Activated naive CD4-positive, alpha-beta T cell treated with anti-CD3 and anti-CD28 coated beads for 36 hours (primary cell): Measurements from ENCODE around the gene NMNAT3. TPM values are rescaled to one million over a fixed set of nuclear protein-coding genes. Genes with fewer than 3 reads are reported as not detected.

Experiments
- CTCF ChIA-PET: fragments of 350-600 bp; sonication (Branson Sonifier 250); formaldehyde crosslinking; loops from one replicate; lab custom pipeline; 2021; ENCODE audit warnings: antibody characterized with exemption; lab: Charles Lee
- DNase-seq: peaks from one replicate; pipeline ENCODE4 v3.0.0-alpha.2; 2020
- H3K27ac Mint-ChIP-seq: one replicate; pipeline ENCODE4 v1.8.0; 2021; ENCODE audit warnings: mild to moderate bottlenecking, mixed read lengths
- H3K27me3 Mint-ChIP-seq: one replicate; pipeline ENCODE4 v1.8.0; 2021; ENCODE audit warnings: low read depth, mixed read lengths
- H3K36me3 Mint-ChIP-seq: one replicate; pipeline ENCODE4 v1.8.0; 2021; ENCODE audit warnings: low read depth, mixed read lengths
- H3K4me1 Mint-ChIP-seq: one replicate; pipeline ENCODE4 v1.8.0; 2021; ENCODE audit warnings: low read depth, mixed read lengths
- H3K4me3 Mint-ChIP-seq: one replicate; pipeline ENCODE4 v1.8.0; 2021; ENCODE audit warnings: mild to moderate bottlenecking, moderate library complexity, mixed read lengths
- H3K9me3 Mint-ChIP-seq: one replicate; pipeline ENCODE4 v1.8.0; 2021; ENCODE audit warnings: mixed read lengths
- intact Hi-C: fragments of 100-400 bp; cut with micrococcal nuclease; formaldehyde crosslinking; loops from one replicate; pipeline ENCODE4 v1.15.1; 2023
- total RNA-seq, 2 experiments: library from RNA; stranded (reverse); gene quantifications; one replicate each; pipeline ENCODE4 v1.2.3, GENCODE V29; 2021

Gene NMNAT3
- total RNA-seq, 2 experiments from 2014 or later = 6.2 to 7.6 TPM

- Mint-ChIP-seq H3K4me3 (no peak overlapping the region), H3K9me3 (no peaks in the 10 kb centered on the region), H3K27me3 (no peaks in the 10 kb centered on the region), H3K36me3 (no peaks in the 10 kb centered on the region), H3K4me1 (no peaks in the 10 kb centered on the region), H3K27ac (no peak overlapping the region)
- no peak for DNase-seq
- CTCF ChIA-PET = no interaction called here
- intact Hi-C loops = no loop called here
Observed at GRCh38 chr3:139652561-139652960, 25.2 kb downstream of the NMNAT3 start.

- Mint-ChIP-seq H3K9me3 (no peaks in the 10 kb centered on the region), H3K4me3 (no peak overlapping the region), H3K4me1 (peaks cover 3% of the 10 kb centered on the region), H3K27me3 (no peaks in the 10 kb centered on the region), H3K27ac (no peak overlapping the region), H3K36me3 (peaks cover 2% of the 10 kb centered on the region)
- no peak for DNase-seq
- intact Hi-C loops = no loop called here
- CTCF ChIA-PET = no interaction called here
Observed at GRCh38 chr3:139647866-139648435, 29.8 kb downstream of the NMNAT3 start.

- peaks cover 7% of the 10 kb centered on the region for H3K4me1 Mint-ChIP-seq
- no peak overlapping the region for H3K27ac Mint-ChIP-seq
- intact Hi-C loops = no loop called here
- no peaks in the 10 kb centered on the region for H3K9me3 Mint-ChIP-seq
- no peak for DNase-seq
- CTCF ChIA-PET = interaction anchor here (0.6 kb wide), 1 partner anchor 136 kb away, joined by 3 read pairs; no protein-coding TSS in a partner anchor
- no peaks in the 10 kb centered on the region for H3K27me3 Mint-ChIP-seq
- H3K36me3 Mint-ChIP-seq = peaks cover 2% of the 10 kb centered on the region
- H3K4me3 Mint-ChIP-seq = no peak overlapping the region
Observed at GRCh38 chr3:139646512-139646911, 31.3 kb downstream of the NMNAT3 start.

- peaks cover 2% of the 10 kb centered on the region for H3K36me3 Mint-ChIP-seq
- H3K4me3 Mint-ChIP-seq = no peak overlapping the region
- H3K27me3 Mint-ChIP-seq = no peaks in the 10 kb centered on the region
- CTCF ChIA-PET = no interaction called here
- intact Hi-C loops = no loop called here
- H3K9me3 Mint-ChIP-seq = no peaks in the 10 kb centered on the region
- peaks cover 7% of the 10 kb centered on the region for H3K4me1 Mint-ChIP-seq
- H3K27ac Mint-ChIP-seq = no peak overlapping the region
- DNase-seq = no peak
Observed at GRCh38 chr3:139642996-139643395, 34.8 kb downstream of the NMNAT3 start.

- CTCF ChIA-PET = interaction anchor here (1.2 kb wide), 1 partner anchor 11 kb away, joined by 3 read pairs; no protein-coding TSS in a partner anchor
- no peaks in the 10 kb centered on the region for H3K27me3 Mint-ChIP-seq
- no peaks in the 10 kb centered on the region for H3K36me3 Mint-ChIP-seq
- intact Hi-C loops = no loop called here
- no peak for DNase-seq
- H3K4me3 Mint-ChIP-seq = no peak overlapping the region
- H3K9me3 Mint-ChIP-seq = no peaks in the 10 kb centered on the region
- H3K27ac Mint-ChIP-seq = no peak overlapping the region
- H3K4me1 Mint-ChIP-seq = peaks cover 7% of the 10 kb centered on the region
Observed at GRCh38 chr3:139640456-139640855, 37.3 kb downstream of the NMNAT3 start.

GRCh38 chr3:139639662-139640061 lies 38.1 kb downstream of the NMNAT3 start:
- H3K9me3 Mint-ChIP-seq = no peaks in the 10 kb centered on the region
- intact Hi-C loops = no loop called here
- no peak overlapping the region for H3K27ac Mint-ChIP-seq
- peaks cover 7% of the 10 kb centered on the region for H3K4me1 Mint-ChIP-seq
- no peak overlapping the region for H3K4me3 Mint-ChIP-seq
- H3K27me3 Mint-ChIP-seq = no peaks in the 10 kb centered on the region
- DNase-seq = no peak
- no peaks in the 10 kb centered on the region for H3K36me3 Mint-ChIP-seq
- CTCF ChIA-PET = no interaction called here

- CTCF ChIA-PET = no interaction called here
- H3K4me3 Mint-ChIP-seq = no peak overlapping the region
- no peak for DNase-seq
- no peaks in the 10 kb centered on the region for H3K9me3 Mint-ChIP-seq
- no peak overlapping the region for H3K27ac Mint-ChIP-seq
- no peaks in the 10 kb centered on the region for H3K27me3 Mint-ChIP-seq
- H3K4me1 Mint-ChIP-seq = peaks cover 7% of the 10 kb centered on the region
- peaks cover 10% of the 10 kb centered on the region for H3K36me3 Mint-ChIP-seq
- intact Hi-C loops = no loop called here
Observed at GRCh38 chr3:139638518-139638917, 39.3 kb downstream of the NMNAT3 start.

- Mint-ChIP-seq H3K27ac (no peak overlapping the region), H3K9me3 (no peaks in the 10 kb centered on the region), H3K4me1 (no peaks in the 10 kb centered on the region), H3K27me3 (no peaks in the 10 kb centered on the region), H3K36me3 (peaks cover 13% of the 10 kb centered on the region), H3K4me3 (no peak overlapping the region)
- CTCF ChIA-PET = no interaction called here
- DNase-seq = no peak
- intact Hi-C loops = no loop called here
Observed at GRCh38 chr3:139636511-139636910, 41.3 kb downstream of the NMNAT3 start.

- no peak overlapping the region for H3K4me3 Mint-ChIP-seq
- H3K27ac Mint-ChIP-seq = no peak overlapping the region
- intact Hi-C loops = no loop called here
- CTCF ChIA-PET = no interaction called here
- no peaks in the 10 kb centered on the region for H3K4me1 Mint-ChIP-seq
- peaks cover 13% of the 10 kb centered on the region for H3K36me3 Mint-ChIP-seq
- H3K27me3 Mint-ChIP-seq = no peaks in the 10 kb centered on the region
- no peaks in the 10 kb centered on the region for H3K9me3 Mint-ChIP-seq
- no peak for DNase-seq
Observed at GRCh38 chr3:139634111-139634635, 43.6 kb downstream of the NMNAT3 start.

GRCh38 chr3:139633511-139633910 lies 44.3 kb downstream of the NMNAT3 start:
- Mint-ChIP-seq H3K27ac (no peak overlapping the region), H3K36me3 (peaks cover 13% of the 10 kb centered on the region), H3K27me3 (no peaks in the 10 kb centered on the region), H3K4me1 (no peaks in the 10 kb centered on the region), H3K4me3 (no peak overlapping the region), H3K9me3 (no peaks in the 10 kb centered on the region)
- intact Hi-C loops = no loop called here
- CTCF ChIA-PET = no interaction called here
- no peak for DNase-seq

- peaks cover 13% of the 10 kb centered on the region for H3K36me3 Mint-ChIP-seq
- H3K27ac Mint-ChIP-seq = no peak overlapping the region
- intact Hi-C loops = no loop called here
- CTCF ChIA-PET = interaction anchor here (2.2 kb wide), 1 partner anchor 202 kb away, joined by 5 read pairs; no protein-coding TSS in a partner anchor
- DNase-seq = no peak
- H3K4me1 Mint-ChIP-seq = no peaks in the 10 kb centered on the region
- H3K27me3 Mint-ChIP-seq = no peaks in the 10 kb centered on the region
- no peak overlapping the region for H3K4me3 Mint-ChIP-seq
- H3K9me3 Mint-ChIP-seq = no peaks in the 10 kb centered on the region
Observed at GRCh38 chr3:139630542-139630941, 47.2 kb downstream of the NMNAT3 start.

GRCh38 chr3:139629033-139629432 lies 48.7 kb downstream of the NMNAT3 start:
- DNase-seq = peak; percentile 34
- CTCF ChIA-PET = interaction anchor here (0.8 to 2.2 kb wide), 3 partner anchors 12 to 201 kb away, joined by 3 to 5 read pairs (median 3); no protein-coding TSS in a partner anchor
- Mint-ChIP-seq H3K4me1 (no peaks in the 10 kb centered on the region), H3K9me3 (no peaks in the 10 kb centered on the region), H3K4me3 (no peak overlapping the region), H3K27me3 (no peaks in the 10 kb centered on the region), H3K27ac (no peak overlapping the region), H3K36me3 (peaks cover 9% of the 10 kb centered on the region)
- intact Hi-C loops = loop anchor here (2.0 kb wide), 1 partner anchor 202 kb away; no protein-coding TSS in a partner anchor

- H3K36me3 Mint-ChIP-seq = peaks cover 1% of the 10 kb centered on the region
- intact Hi-C loops = loop anchor here (2.0 kb wide), 1 partner anchor 201 kb away; no protein-coding TSS in a partner anchor
- no peak for DNase-seq
- no peak overlapping the region for H3K27ac Mint-ChIP-seq
- no peaks in the 10 kb centered on the region for H3K9me3 Mint-ChIP-seq
- no peak overlapping the region for H3K4me3 Mint-ChIP-seq
- H3K4me1 Mint-ChIP-seq = no peaks in the 10 kb centered on the region
- CTCF ChIA-PET = no interaction called here
- no peaks in the 10 kb centered on the region for H3K27me3 Mint-ChIP-seq
Observed at GRCh38 chr3:139627759-139628158, 50.0 kb downstream of the NMNAT3 start.
